ENCODE results near the gene CSH1.
"Not testable (repeated sequence)": the region's sequence is repeated elsewhere in the genome, so short reads cannot be mapped to it uniquely, and the experiment has no call there.

CSH1 gene

GRCh38 chr17:63869491-63870291 is 26.7 kb downstream of the CSH1 start:
- not testable (repeated sequence) for DNase-seq (ENCODE audit: low spot score)

GRCh38 chr17:63866625-63867024 is 29.7 kb downstream of the CSH1 start:
- not testable (repeated sequence) for DNase-seq (ENCODE audit: low spot score)

GRCh38 chr17:63859257-63859656 is 37.1 kb downstream of the CSH1 start:
- no peak for DNase-seq (ENCODE audit: low spot score)

- not testable (repeated sequence) for DNase-seq (ENCODE audit: low spot score)
These were observed 39.9 kb downstream of the CSH1 start for GRCh38 chr17:63856425-63856824.

- DNase-seq (ENCODE audit: low spot score): no peak
These were observed 41.2 kb downstream of the CSH1 start for GRCh38 chr17:63855185-63855584.

GRCh38 chr17:63854709-63855108 is 41.7 kb downstream of the CSH1 start:
- no peak for DNase-seq (ENCODE audit: low spot score)

GRCh38 chr17:63853260-63853659 is 43.1 kb downstream of the CSH1 start:
- no peak for DNase-seq (ENCODE audit: low spot score)

GRCh38 chr17:63850401-63850800 is 46.0 kb downstream of the CSH1 start:
- no peak for DNase-seq (ENCODE audit: low spot score)

GRCh38 chr17:63848834-63849689 is 47.3 kb downstream of the CSH1 start:
- DNase-seq (ENCODE audit: low spot score): peak; percentile 92

GRCh38 chr17:63847525-63848249 is 48.7 kb downstream of the CSH1 start:
- DNase-seq (ENCODE audit: low spot score): no peak

GRCh38 chr17:63845509-63845908 is 50.9 kb downstream of the CSH1 start:
- no peak for DNase-seq (ENCODE audit: low spot score)

Data from left forelimb (tissue), 1 donor.